Stomach (tissue), 9 donors: ENCODE data around the gene TOX2. TPM values are rescaled to one million over a fixed set of nuclear protein-coding genes. Genes with fewer than 3 reads are reported as not detected.
A peak's percentile ranks its signal among the peaks of the same experiment; 100 is the strongest.

Experiments used
- DNase-seq, 2 donors: peaks; one replicate each; pipeline versions ENCODE4 v3.0.0 to v3.0.0-alpha.2; 2013 to 2019
- H3K27ac ChIP-seq, 5 donors: fragments of 200-600 bp in 4 of 5; sonication (generic) in 4 of 5; one replicate each; pipeline ENCODE4 v1.5.1; 2013 to 2019; ENCODE audit warnings: mild to moderate bottlenecking in 1 of 5, moderate library complexity in 1 of 5
- H3K27me3 ChIP-seq, 3 donors: fragments of 200-600 bp; sonication (generic); one replicate each; pipeline ENCODE4 v1.5.1; 2017 to 2019; ENCODE audit warnings: mixed run types in 1 of 3
- H3K36me3 ChIP-seq, 4 donors: fragments of 200-600 bp; sonication (generic); 1 replicate in 3 of 4; 2 replicates in 1 of 4; pipeline ENCODE4 v1.5.1; 2016 to 2019
- H3K4me1 ChIP-seq, 4 donors: fragments of 200-600 bp; sonication (generic); one replicate each; pipeline ENCODE4 v1.5.1; 2016 to 2019
- H3K4me3 ChIP-seq, 4 donors: fragments of 200-600 bp; sonication (generic) in 3 of 4; one replicate each; pipeline ENCODE4 v1.5.1; 2016 to 2019; ENCODE audit warnings: mild to moderate bottlenecking in 1 of 4
- H3K9me3 ChIP-seq, 4 donors: fragments of 200-600 bp; sonication (generic); one replicate each; pipeline ENCODE4 v1.5.1; 2016 to 2019
- CTCF ChIP-seq, 7 experiments: fragments of 450-650 bp in 4 of 7; fragments of 200-600 bp in 3 of 7; sonication (generic) in 3 of 7; IDR thresholded peaks; one replicate each; pipeline ENCODE4 v1.5.1; 2016 to 2019; ENCODE audit warnings: antibody characterized with exemption in 7 of 7, control low read depth in 2 of 7, mild to moderate bottlenecking in 1 of 7
- EP300 ChIP-seq: sonication (generic); formaldehyde crosslinking; IDR thresholded peaks from one replicate; pipeline ENCODE4 v1.6.1; 2017; ENCODE audit warnings: antibody characterized with exemption
- POLR2A ChIP-seq, 4 donors: fragments of 450-650 bp; IDR thresholded peaks; one replicate each; pipeline ENCODE4 v1.6.1; 2016; ENCODE audit warnings: antibody characterized with exemption in 4 of 4, control low read depth in 2 of 4, mild to moderate bottlenecking in 1 of 4, moderate library complexity in 1 of 4
- POLR2AphosphoS5 ChIP-seq, 3 donors: sonication (generic); formaldehyde crosslinking; IDR thresholded peaks; one replicate each; pipeline ENCODE4 v1.6.1; 2016; ENCODE audit warnings: antibody characterized with exemption in 3 of 3
- WGBS, 5 donors: extraction: QIAGEN DNeasy Blood & Tissue Kit in 3 of 5; methylation state at CpG; one replicate each; pipeline versions ENCODE4 v1.1.5 to v1.1.7; 2013 to 2018; 5-methylcytosine and 5-hydroxymethylcytosine counted together
- intact Hi-C: fragments of 100-400 bp; cut with DNase I; formaldehyde crosslinking; loops from one replicate; pipeline ENCODE4 v1.15.1; 2023; ENCODE audit warnings: low total_unique reads
- polyA plus RNA-seq, 3 donors: library from polyadenylated mRNA; stranded (reverse); fragments of 200-250 nt; gene quantifications; one replicate each; pipeline ENCODE4 v1.2.3, GENCODE V29; 2013
- total RNA-seq, 5 donors: library from RNA; depleted of rRNA; stranded (reverse); fragments of >200 nt; gene quantifications; one replicate each; pipeline versions ENCODE4 v1.1.0 to v1.2.3, GENCODE V29; 2014 to 2016
- donor health status: healthy with polysubstance abuse.
- donor health status: Bipolar disorder and iron deficiency.
- donor health status: healthy.

Gene TOX2
- total and polyA plus RNA-seq, 8 donors = 0.87 to 20.2 (median 7.0) TPM; not detected in 1

GRCh38 chr20:44087051-44087856 is 172.6 kb downstream of the TOX2 start:
- Histone ChIP-seq H3K4me1 (peaks cover 0 to 12% (median 0%) of the 10 kb centered on the region in 4 donors), H3K9me3 (no peaks in the 10 kb centered on the region), H3K27me3 (no peaks in the 10 kb centered on the region), H3K36me3 (no peaks in the 10 kb centered on the region), H3K4me3 (no peak overlapping the region), H3K27ac (no peak overlapping the region)
- 74 to 80% (median 78%) methylated on average over 15 of the region's 15 CpGs for WGBS, 5 donors
- no peak for DNase-seq
- TF ChIP-seq CTCF (IDR thresholded peaks at IDR 0.05) (no peak), EP300 (no peak), POLR2AphosphoS5 (IDR thresholded peaks at IDR 0.05) (no peak), POLR2A (IDR thresholded peaks at IDR 0.05) (no peak)
- intact Hi-C loops = loop anchor here (5.0 kb wide), 1 partner anchor 335 kb away; no protein-coding TSS in a partner anchor

GRCh38 chr20:44087857-44088120 is 173.1 kb downstream of the TOX2 start:
- H3K27ac ChIP-seq = no peak overlapping the region
- TF ChIP-seq CTCF (IDR thresholded peaks at IDR 0.05) = no peak
- intact Hi-C loops = loop anchor here (5.0 kb wide), 1 partner anchor 335 kb away; no protein-coding TSS in a partner anchor
- WGBS, 5 donors = 85 to 91% (median 90%) methylated on average over 4 of the region's 4 CpGs
- H3K4me1 ChIP-seq = peaks cover 0 to 12% (median 0%) of the 10 kb centered on the region in 4 donors
- H3K27me3 ChIP-seq = peaks cover 0 to 1% (median 0%) of the 10 kb centered on the region in 3 donors
- H3K9me3 ChIP-seq = no peaks in the 10 kb centered on the region
- H3K4me3 ChIP-seq = no peak overlapping the region
- no peak for DNase-seq
- H3K36me3 ChIP-seq = no peaks in the 10 kb centered on the region

- no peak for TF ChIP-seq POLR2AphosphoS5 (IDR thresholded peaks at IDR 0.05)
- TF ChIP-seq CTCF (IDR thresholded peaks at IDR 0.05) = no peak
- no peak for TF ChIP-seq EP300
- TF ChIP-seq POLR2A (IDR thresholded peaks at IDR 0.05) = no peak
Measured at GRCh38 chr20:44089987-44090674, 175.5 kb downstream of the TOX2 start.

DNA sequence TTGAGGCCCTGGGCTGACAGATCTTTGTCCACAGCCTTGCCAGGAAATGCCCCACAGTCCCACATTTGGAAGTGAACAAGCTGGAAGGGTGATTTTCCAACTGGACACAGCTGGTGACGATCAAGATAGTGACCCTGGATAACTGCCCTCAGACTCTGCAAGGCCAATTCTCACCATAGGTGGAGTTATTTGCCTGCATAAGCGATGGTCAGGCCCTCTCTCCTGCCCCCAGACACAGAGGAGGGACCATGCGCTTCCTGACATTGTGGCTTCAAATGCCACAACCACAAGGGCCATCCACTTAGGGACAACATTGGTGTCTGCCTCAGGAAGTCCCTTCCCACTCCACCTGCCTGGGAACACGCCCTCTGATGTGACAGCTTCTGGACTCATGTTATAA is 176.4 kb downstream of the TOX2 start:
- 60 to 66% (median 65%) methylated on average over 3 to 4 of the region's 4 CpGs for WGBS, 5 donors
- H3K9me3 ChIP-seq = no peaks in the 10 kb centered on the region
- intact Hi-C loops = no loop called here
- TF ChIP-seq EP300 (no peak), CTCF (IDR thresholded peaks at IDR 0.05) (no peak), POLR2AphosphoS5 (IDR thresholded peaks at IDR 0.05) (no peak), POLR2A (IDR thresholded peaks at IDR 0.05) (no peak)
- no peak overlapping the region for H3K27ac ChIP-seq
- DNase-seq = no peak
- no peak overlapping the region for H3K4me3 ChIP-seq
- H3K4me1 ChIP-seq = peaks cover 0 to 12% (median 0%) of the 10 kb centered on the region in 4 donors
- no peaks in the 10 kb centered on the region for H3K36me3 ChIP-seq
- peaks cover 0 to 15% (median 0%) of the 10 kb centered on the region in 3 donors for H3K27me3 ChIP-seq

More at GRCh38 chr20:44089987-44090674, 175.5 kb downstream of the TOX2 start:
- no peaks in the 10 kb centered on the region for H3K9me3 ChIP-seq
- peaks cover 0 to 12% (median 0%) of the 10 kb centered on the region in 4 donors for H3K4me1 ChIP-seq
- peaks cover 0 to 11% (median 0%) of the 10 kb centered on the region in 3 donors for H3K27me3 ChIP-seq
- H3K4me3 ChIP-seq = no peak overlapping the region
- H3K36me3 ChIP-seq = no peaks in the 10 kb centered on the region
- H3K27ac ChIP-seq = no peak overlapping the region
- intact Hi-C loops = loop anchor here (5.0 kb wide), 1 partner anchor 338 kb away; no protein-coding TSS in a partner anchor
- DNase-seq = peak in 1 of 2 donors; percentile 34
- WGBS, 5 donors = 60 to 66% (median 61%) methylated on average over 7 of the region's 7 CpGs
